NOMO-1 treated with dmso at 0.1 percent for 144 hours (cell line): ENCODE data around the gene STPG4.
"Not testable (repeated sequence)": the region's sequence is repeated elsewhere in the genome, so short reads cannot be mapped to it uniquely, and the experiment has no call there.

Experiments used
- DNase-seq: peaks from one replicate; lab custom pipeline; 2025; ENCODE audit not compliant: unreplicated experiment; lab: John Stamatoyannopoulos, UW

STPG4 gene

DNA sequence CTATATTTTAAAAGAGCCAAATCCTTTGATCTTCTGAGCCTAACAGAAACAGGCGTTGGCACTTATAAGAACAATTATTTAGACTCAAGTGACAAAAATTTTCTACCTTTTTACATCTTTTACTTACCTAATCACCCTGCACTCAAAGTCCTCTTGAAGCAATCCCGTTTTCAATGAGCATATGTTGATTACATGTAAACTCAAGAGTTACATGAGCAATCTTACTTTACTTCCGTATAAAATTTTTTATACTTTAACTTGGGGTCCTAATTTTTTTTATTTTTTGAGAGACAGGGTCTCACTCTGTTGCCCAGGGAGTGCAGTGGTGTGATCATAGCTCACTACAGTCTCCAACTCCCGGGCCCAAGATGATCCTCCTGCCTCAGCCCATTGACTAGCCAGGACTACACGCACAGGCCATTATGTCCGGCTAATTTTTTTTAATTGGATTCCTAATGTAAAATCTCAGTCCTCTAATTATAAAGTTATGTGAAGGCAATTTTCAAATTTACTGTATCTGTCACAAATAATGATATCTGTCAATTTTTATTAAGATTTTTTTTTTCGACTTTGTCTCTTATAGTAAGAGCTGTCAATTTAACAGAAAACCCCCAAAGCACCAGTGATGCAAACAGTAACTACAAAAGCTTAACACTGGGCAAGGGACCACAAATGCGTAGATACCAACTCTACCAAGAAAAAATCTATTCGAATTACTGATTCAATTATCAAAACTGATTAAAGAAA, 19.1 kb upstream of the STPG4 start:
- DNase-seq: no peak

DNA sequence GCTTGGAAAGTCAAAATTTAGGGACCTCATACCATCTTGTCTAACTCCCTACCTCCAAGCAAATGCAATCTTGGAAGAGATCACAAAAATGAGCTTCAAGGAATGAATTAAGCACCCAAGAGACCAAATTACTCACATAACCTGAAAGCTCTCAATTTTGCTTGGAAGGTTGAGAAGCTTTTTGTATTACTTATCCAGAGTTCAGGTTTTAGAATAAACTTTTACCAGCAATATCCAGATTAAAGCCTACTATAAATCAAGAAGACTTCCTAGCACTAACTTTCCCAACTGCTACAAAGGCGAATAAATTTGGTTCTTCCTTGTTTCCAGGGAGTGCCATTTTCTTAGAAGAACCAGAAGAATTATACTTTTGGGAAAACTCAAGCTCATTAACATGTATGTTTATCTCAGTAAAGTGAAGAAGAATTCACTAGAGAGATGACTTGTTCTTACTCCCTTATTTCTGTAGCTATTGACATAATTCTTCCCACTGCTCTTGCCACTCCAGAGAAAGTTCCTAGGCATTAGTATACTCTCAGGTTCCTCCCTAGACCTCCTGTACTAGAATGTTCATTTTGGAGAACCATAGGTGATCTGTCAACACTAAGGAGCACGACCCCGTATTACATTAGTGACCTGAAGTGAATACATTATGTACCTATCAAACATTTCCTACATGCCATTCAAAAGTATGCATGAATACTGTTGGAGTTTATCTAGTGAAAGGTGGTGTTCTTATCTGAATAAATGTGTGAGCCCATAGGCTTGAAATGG, 18.0 kb upstream of the STPG4 start:
- DNase-seq: no peak

DNA sequence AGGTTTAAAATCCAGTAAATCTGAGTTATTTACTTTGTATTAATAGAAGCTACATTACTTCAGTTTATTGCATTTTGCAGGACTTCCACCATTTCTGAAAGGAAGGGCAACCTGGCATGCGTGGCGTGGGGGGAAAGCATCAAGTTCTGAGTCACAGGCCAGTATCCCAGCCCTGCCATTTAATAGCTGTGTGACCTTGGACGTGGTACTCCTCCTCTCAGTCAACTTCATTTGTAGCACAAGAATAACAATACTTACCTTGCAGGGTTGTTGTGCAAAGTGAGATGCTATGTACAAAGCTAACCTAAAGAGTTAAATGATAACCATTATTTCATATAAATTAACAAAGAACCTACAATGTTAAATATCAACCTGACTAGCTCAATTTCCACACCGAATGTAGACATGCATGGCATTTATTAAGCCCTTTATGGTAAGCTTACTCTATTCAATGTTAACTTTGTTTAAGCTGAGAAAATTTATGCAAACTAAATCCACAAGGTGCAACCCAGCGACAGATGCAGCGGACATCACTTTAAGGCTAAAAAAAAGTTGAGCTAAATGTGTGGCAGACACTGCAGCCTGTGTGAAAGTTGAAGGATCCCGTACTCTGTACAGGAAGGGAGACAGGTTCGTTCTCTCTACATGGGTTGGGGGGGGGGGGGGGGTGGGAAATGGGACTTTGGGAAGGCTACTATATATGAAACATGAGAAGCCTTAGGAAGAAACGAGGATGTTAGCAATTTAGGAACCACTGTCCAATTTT, 17.2 kb upstream of the STPG4 start:
- DNase-seq: no peak

DNA sequence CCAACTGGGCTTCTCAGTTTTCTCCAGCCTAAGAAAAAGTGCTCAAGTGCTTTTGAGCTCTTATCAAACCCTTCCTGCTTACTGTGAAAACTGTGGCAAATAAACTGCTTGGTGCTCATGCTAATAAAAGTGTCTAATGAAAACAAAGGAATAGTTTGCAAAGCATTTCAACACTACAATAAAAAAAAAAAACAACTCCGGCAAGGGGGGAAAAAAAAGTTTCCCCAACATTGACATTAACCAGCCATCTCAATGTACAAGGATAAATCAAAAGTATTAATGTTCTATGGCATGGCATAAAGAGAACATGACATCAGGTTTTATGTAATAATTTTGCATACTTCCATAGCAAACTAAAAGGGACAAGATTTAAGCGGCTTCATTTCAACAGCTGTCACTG, 14.7 kb upstream of the STPG4 start:
- DNase-seq: no peak

DNA sequence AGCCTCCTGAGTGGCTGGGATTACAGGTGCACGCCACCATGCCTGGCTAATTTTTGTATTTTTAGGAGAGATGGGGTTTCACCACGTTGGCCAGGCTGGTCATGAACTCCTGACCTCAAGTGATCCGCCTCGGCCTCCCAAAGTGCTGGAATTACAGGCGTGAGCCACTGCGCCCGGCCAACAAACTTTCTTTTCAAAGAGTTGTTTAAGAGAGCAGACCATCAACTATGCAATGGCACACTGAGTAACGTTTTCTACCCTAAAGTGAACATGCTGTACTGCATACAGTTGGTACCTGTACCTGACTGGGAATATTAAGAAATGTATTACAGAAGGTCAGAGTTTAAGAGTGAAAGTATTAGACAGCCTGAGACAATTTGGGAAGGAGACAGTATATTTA, 13.8 kb upstream of the STPG4 start:
- not testable (repeated sequence) for DNase-seq

DNA sequence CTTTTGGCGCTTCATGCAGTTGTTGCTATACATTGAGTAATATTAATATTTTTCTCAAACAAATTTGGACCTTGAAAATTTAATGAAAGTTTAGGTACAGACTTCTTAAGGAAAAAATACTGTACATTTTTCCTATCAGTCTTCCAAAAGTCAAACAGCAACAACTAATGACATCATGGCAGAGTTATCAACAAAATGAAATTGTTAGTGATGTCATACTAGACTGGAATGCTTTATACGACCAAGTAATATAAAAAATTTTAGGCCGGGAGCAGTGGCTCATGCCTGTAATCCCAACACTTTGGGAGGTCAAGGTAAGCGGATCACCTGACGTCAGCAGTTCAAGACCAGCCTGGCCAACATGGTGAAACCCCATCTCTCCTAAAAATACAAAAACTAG, 12.0 kb upstream of the STPG4 start:
- DNase-seq: no peak

DNA sequence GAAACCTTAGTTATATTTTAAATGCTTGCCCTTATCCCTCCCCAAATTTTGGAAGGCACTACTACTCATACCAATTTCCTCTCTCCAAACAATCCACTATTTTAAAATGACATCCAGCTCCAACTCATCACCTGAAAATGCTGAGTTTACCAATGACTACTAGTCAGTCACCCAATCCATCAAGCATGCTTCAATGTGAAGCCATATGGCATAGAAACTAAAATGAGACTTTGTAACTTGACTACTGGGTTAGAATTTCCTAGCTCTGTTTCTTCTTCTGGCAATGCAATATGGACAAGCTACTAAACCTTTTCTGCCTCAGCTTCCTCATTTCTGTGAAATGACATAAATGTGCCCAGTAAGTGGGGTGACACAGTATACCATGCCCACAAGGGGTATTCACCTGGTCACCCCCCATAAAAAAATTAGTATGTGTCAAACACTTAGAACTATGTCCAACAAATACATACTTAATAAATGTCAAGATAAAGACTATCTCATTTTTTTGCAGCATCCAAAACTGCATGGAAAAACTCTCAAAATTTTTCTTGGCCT, 10.0 kb upstream of the STPG4 start:
- no peak for DNase-seq

DNA sequence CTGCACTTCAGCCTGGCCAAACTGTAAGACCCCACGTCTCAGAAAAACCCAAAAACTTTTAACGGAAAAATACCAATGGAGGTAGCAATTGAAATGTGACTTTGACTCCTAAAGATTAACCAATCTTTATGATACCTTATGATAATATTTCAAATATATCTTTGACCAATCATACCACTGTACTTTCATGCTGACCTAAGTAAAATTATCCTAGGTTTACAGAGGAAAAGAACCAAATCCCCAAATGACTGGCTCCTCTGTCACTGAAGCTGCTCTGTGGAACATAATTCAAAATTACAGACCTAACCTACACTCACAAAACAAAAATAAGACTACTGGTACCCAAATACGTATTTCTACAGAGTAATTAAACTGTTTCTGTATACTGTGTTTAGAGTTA, 7.7 kb upstream of the STPG4 start:
- DNase-seq: no peak

DNA sequence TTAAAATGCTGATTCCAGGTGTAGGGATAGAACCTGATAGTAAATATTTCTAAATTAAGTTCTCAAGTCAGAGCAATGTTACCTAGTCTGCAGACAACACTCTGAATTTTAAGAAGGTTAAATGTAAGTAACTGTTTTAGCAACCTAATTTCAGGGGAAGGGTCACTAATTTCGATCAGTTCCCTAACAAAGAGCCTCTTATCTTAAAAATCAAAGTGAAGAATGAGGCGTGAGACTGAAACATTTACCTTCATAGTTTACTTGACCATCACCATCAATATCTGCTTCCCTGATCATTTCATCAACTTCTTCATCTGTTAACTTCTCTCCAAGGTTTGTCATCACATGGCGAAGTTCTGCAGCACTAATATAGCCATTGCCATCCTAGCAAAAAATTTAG, 6.4 kb upstream of the STPG4 start:
- no peak for DNase-seq

DNA sequence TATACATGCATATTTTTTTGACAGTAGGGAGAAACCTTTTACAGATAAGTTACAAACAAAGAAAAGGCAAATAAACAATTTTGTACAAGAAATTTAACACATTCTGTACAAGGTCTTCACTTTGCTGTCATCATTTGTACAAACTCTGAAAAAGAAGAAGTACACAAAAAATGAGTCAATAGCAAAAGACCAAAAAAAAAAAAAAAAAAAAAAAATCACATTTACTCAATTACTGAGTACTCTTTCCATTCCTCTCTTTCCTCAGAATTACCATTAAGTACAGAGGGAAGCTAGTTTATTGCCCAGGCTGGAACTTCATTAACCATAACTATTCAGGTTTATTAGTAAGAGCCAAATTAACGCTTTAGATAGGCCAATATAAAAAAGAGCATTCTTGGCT, 5.6 kb upstream of the STPG4 start:
- no peak for DNase-seq

DNA sequence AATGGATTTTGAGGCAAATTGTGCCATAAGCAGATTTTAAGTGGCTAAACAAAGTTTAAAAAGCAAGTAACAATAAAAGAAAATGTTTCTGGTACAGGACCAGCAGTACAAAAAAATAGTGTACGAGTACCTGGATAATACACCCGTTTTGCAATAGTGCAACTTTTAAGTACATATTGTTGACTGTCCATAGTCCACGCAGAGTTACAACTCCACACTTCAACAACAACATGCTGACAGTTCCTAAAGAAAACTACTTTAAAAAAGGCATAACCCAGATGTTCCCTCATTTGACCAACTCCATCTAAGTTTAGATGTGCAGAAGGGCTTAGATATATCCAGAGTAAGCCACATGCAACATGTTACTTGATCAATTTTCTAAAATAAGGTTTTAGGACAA, 5.1 kb upstream of the STPG4 start:
- DNase-seq: no peak

DNA sequence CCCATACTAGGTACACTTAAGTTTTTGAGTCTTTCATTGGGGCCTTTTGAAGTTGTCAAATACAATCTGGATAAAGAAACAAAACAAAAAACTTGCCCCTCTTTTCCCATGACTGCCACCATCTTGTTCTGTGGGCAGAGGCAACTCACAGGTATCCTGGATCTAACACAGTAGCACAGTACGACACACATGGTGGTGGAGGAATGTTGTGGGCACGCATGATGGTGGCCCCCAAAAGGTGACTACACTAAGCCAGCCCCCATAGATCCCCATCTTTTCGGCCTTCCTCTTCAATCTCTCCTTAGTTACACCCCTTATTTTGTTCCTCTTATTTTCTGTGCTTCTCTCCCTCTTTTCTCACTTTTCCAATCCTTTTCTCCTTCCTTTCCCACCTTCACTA, 4.5 kb upstream of the STPG4 start:
- DNase-seq: no peak

DNA sequence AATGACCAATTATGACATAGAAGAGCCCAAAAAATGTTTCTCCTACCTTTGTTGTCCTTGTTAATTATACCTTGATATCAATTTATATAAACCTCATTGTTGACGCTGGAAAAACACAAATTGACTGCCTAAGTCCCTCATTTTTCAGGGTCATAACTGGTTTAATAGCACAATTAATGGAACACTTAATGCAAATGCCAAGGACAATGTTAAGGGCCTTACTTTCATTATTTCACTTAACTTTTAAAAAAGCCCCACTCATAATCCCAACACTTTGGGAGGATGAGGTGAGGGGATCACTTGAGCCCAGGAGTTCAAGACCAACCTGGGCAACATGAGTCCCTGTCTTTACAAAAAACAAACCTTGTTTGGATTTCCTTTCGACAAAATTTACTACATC, 3.5 kb upstream of the STPG4 start:
- no peak for DNase-seq

DNA sequence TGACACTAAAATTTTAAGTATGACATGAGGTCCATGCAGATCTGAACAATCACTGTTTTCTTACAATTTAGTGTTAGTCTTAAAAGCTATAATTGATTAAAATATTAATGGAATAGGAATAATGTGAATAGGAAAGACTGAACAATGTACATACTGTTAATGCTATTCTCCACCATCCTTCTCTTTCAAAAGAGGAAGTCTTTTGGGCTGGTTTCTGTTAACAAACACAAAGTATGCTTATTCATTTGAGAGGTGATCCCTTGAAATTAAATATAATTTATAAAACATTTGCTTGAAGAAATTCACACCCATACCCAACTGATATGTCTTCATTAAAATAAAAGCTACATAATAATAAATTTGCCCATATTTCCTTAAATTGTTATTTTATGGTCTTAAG, 2.3 kb downstream of the STPG4 start:
- no peak for DNase-seq

DNA sequence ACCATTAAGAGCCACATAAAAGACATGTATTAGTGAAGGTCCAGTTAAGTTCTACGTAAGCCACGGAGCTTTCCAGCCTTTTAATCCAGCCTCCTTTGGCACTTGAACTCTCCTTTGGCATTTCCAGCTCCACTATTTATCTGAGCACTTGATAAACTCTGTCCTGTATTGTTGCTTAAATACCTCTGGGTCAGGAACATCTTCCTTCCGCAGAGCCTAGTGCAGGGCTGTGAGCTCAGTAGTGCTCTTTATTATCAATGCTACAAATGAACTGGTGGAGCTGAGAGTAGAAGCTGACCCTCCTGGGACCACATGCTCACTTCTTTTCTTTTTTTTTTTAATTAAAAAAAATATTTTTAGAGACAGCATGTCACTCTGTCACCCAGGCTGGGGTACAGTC, 4.9 kb downstream of the STPG4 start:
- DNase-seq: no peak

DNA sequence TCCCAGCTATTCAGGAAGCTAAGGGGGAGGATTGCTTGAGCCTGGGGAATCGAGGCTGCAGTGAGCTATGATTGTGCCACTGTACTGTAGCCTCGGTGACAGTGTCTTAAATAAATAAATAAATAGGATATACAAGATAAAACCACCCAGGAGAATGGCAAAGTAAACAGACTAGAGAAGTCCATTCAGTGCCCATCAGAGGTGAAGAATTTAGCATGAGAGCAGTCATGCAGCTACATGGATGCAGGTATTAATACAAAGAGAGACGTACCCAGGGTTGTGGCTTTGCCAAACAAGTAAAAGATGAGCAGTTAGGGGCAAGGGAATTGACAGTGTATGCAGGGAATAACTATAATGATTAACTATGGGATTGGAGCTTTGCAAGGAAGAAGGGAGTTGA, 8.1 kb downstream of the STPG4 start:
- DNase-seq: no peak

DNA sequence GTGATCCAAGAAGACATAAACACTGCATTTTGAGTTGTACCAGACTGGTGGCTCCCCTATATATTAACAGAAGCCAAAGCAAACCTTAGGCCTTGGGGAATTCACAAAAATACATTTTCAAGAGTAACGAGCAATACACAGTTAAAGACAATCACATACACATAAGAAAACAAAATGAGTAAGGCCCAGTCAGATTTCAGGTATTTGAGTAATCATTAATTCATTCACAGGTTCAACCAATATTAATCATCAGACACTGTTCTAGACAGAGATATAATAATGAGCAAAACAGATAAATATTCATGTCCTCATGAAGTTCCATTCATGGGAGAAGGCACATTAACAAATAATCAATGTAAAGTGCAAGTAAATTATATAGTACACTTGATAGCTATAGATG, 9.6 kb downstream of the STPG4 start:
- no peak for DNase-seq

DNA sequence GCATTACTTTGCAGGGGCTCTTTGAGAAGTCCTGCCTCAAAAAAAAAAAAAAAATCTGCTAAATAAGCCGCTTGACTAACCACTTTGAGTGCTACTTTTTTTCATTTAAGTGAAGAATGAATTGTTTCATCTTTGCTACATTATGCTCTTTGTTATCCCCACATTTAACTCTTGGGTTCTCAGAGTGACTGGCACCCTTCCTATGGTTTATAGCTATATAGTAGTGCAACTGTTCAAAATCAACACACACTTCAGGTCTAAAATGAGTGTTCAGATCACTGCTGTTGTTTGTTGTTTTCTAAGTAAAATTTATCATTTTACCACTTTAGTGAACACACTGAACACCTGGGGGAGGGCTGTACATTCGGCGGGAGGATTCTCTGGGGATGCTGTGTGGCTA, 13.6 kb downstream of the STPG4 start:
- DNase-seq: no peak

DNA sequence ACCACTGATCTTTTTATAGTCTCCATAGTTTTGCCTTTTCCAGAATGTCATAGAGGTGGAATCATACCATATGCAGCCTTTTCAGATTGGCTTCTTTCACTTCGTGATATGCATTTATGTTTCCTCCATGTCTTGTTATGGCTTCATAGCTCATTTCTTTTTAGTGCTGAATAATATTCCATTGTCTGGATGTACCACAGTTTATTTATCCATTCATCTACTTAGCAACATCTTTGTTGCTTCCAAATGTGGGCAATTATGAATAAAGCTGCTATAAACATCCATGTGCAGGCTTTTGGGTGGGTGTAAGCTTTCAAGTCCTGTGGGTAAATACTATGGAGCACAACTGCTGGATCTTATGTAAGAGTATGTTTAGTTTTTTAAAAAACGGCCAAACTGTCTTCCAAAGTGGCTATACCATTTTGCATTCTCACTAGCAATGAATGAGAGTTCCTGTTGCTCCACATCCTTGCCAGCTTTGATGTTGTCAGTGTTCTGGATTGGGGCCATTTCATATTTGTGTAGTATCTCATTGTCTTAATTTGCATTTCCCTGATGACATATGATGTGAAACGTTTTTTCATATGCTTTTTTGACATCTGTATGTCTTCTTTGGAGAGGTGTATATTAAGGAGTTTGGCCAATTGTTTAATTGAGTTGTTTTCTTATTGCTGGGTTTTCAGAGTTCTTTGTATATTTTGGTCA, 20.6 kb downstream of the STPG4 start:
- no peak for DNase-seq

DNA sequence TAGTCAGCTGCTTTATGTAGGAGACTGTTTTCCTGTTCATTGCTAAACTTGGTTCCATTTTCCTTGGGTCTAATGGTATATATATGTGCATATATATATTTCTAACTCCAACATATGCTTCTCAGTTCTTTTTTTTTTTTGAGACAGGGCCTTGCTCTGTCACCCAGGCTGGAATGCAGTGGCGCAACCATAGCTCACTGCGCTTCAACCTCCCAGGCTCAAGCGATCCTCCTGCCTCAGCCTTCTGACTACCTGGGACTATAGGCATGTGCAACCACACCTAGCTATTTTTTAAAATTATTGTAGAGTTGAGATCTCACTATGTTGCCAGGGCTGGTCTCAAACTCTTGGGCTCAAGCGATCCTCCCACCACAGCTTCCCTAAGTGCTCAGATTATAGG, 22.1 kb downstream of the STPG4 start:
- DNase-seq: no peak

DNA sequence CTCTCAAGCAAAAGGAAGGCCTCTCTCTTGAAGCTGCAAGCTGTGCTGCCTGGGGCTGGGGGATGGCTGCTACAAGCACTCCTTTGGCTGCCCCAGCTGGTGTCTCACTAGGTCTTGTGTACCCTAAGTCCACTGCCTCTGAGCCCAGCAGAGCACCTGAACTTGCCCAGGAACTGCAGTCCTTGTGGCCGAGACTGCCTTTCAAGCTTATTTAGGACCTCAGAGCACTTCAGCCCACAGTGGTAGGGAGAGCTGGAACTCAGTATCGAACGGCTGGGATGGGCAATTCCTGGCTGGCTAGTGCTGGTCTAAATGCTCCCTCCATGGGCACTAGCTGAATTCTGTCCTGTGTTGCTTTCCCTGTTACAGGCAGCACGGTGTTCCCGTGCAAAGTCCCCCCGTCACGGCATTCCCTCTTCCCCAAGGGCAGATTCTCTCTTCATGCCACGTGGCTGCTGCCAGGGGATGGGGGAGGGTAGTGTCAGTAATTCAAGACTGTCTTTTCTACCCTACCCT, 25.9 kb downstream of the STPG4 start:
- DNase-seq: no peak
